Neuronal stem cell (in vitro differentiated cells): ENCODE measurements around the gene DDIT3.

ENCODE experiments used
- DNase-seq: peaks from one replicate; pipeline ENCODE4 v3.0.0-alpha.2; 2013; ENCODE audit warnings: low spot score
- H2AFZ ChIP-seq: one replicate; pipeline ENCODE4 v1.6.1; 2013; ENCODE audit warnings: mild to moderate bottlenecking, low read length, inconsistent platforms
- H2AK5ac ChIP-seq: 2 replicates; pipeline ENCODE4 v1.6.1; 2013; ENCODE audit warnings: low read depth, mild to moderate bottlenecking, inconsistent platforms, low read length, moderate library complexity, mixed read lengths
- H2BK120ac ChIP-seq: 2 replicates; pipeline ENCODE4 v1.6.1; 2013; ENCODE audit warnings: low read depth, mild to moderate bottlenecking, inconsistent platforms, low read length, moderate library complexity, mixed read lengths
- H2BK12ac ChIP-seq: one replicate; pipeline ENCODE4 v1.6.1; 2013; ENCODE audit warnings: low read length, inconsistent platforms
- H2BK15ac ChIP-seq: 2 replicates; pipeline ENCODE4 v1.6.1; 2013; ENCODE audit warnings: mild to moderate bottlenecking, low read length, inconsistent platforms, mixed read lengths
- H2BK5ac ChIP-seq: one replicate; pipeline ENCODE4 v1.6.1; 2013; ENCODE audit warnings: inconsistent platforms, mild to moderate bottlenecking, low read length, moderate library complexity
- H3K14ac ChIP-seq: one replicate; pipeline ENCODE4 v1.6.1; 2013; ENCODE audit warnings: low read length, inconsistent platforms
- H3K18ac ChIP-seq: 2 replicates; pipeline ENCODE4 v1.6.1; 2013; ENCODE audit warnings: low read length, inconsistent platforms
- H3K23ac ChIP-seq: 2 replicates; pipeline ENCODE4 v1.6.1; 2013; ENCODE audit warnings: low read depth, mild to moderate bottlenecking, mixed read lengths, low read length, inconsistent platforms; ENCODE audit not compliant: poor library complexity
- H3K27ac ChIP-seq: replicated peaks from 3 replicates; pipeline ENCODE4 v1.5.1; 2013; ENCODE audit warnings: low read length, inconsistent platforms
- H3K27me3 ChIP-seq, 3 experiments: 2 replicates each; pipeline ENCODE4 v1.6.1; 2013; ENCODE audit warnings: low read length in 3 of 3, mild to moderate bottlenecking in 2 of 3, inconsistent platforms in 1 of 3, low read depth in 1 of 3, mixed read lengths in 1 of 3, moderate library complexity in 1 of 3; ENCODE audit not compliant: control insufficient read depth in 3 of 3, insufficient read depth in 3 of 3
- H3K36me3 ChIP-seq, 2 donors: replicated peaks in 1 of 2; 2 replicates each; pipeline ENCODE4 v1.6.1; 2013; ENCODE audit warnings: low read length in 2 of 2; ENCODE audit not compliant: control insufficient read depth in 2 of 2, insufficient read depth in 2 of 2
- H3K4ac ChIP-seq: 2 replicates; pipeline ENCODE4 v1.6.1; 2013; ENCODE audit warnings: inconsistent platforms, mild to moderate bottlenecking, low read length, moderate library complexity
- H3K4me1 ChIP-seq, 2 donors: 1 replicate in 1 of 2; 2 replicates in 1 of 2; pipeline ENCODE4 v1.6.1; 2013; ENCODE audit warnings: low read length in 2 of 2, low read depth in 1 of 2; ENCODE audit not compliant: control insufficient read depth in 2 of 2, insufficient read depth in 1 of 2
- H3K4me2 ChIP-seq: one replicate; pipeline ENCODE4 v1.6.1; 2013; ENCODE audit warnings: mild to moderate bottlenecking, low read length, inconsistent platforms; ENCODE audit not compliant: insufficient read depth, poor library complexity, severe bottlenecking
- H3K4me3 ChIP-seq, 2 donors: 2 replicates each; pipeline ENCODE4 v1.5.1; 2013; ENCODE audit warnings: low read length in 2 of 2, mild to moderate bottlenecking in 2 of 2, inconsistent platforms in 1 of 2, moderate library complexity in 1 of 2
- H3K79me1 ChIP-seq: one replicate; pipeline ENCODE4 v1.6.1; 2013; ENCODE audit warnings: low read depth, mild to moderate bottlenecking, inconsistent platforms, low read length, moderate library complexity
- H3K9ac ChIP-seq: one replicate; pipeline ENCODE4 v1.6.1; 2013; ENCODE audit warnings: mild to moderate bottlenecking, low read depth, low read length, inconsistent platforms; ENCODE audit not compliant: poor library complexity
- H3K9me3 ChIP-seq, 2 donors: replicated peaks in 1 of 2; 2 replicates each; pipeline versions ENCODE3 to v1.6.1; 2013; ENCODE audit warnings: low read length in 2 of 2, mild to moderate bottlenecking in 2 of 2, inconsistent platforms in 1 of 2, low read depth in 1 of 2, mixed read lengths in 1 of 2, moderate library complexity in 1 of 2; ENCODE audit not compliant: control insufficient read depth in 2 of 2, insufficient read depth in 1 of 2
- H4K8ac ChIP-seq: one replicate; pipeline ENCODE4 v1.6.1; 2013; ENCODE audit warnings: low read depth, mild to moderate bottlenecking, inconsistent platforms, low read length, moderate library complexity
- H4K91ac ChIP-seq: one replicate; pipeline ENCODE4 v1.6.1; 2013; ENCODE audit warnings: low read length, low read depth, mild to moderate bottlenecking, inconsistent platforms; ENCODE audit not compliant: poor library complexity
- WGBS, 2 donors: extraction: QIAGEN DNeasy Blood & Tissue Kit; methylation state at CpG; one replicate each; pipeline ENCODE4 v1.1.7; 2013; ENCODE audit warnings: missing lambda C conversion rate in 2 of 2, mixed read lengths in 1 of 2; ENCODE audit not compliant: insufficient read length in 2 of 2, insufficient replicate concordance in 1 of 2; ENCODE audit errors: extremely low coverage in 2 of 2; 5-methylcytosine and 5-hydroxymethylcytosine counted together

DDIT3 gene

DNA sequence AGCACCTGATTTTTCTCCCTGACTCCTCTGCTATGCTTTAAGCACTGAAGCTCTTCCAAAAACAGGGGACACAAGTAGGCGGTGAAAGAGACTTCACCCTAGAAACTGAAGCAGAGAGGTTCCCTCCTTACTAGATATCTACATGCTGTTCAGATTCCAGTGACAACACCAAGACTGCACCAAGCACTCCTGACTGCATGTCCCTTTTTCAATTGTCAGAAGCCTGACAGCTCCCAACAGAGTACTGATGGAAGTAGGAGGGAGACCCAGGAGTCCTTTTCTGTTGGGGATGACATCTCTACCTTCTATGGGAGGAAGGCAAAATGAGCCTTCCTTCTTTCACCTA is 16.3 kb upstream of the DDIT3 start:
- H4K8ac ChIP-seq = no peak overlapping the region

GRCh38 chr12:57535764-57536596 is 15.7 kb upstream of the DDIT3 start:
- Histone ChIP-seq H2AK5ac (no peak overlapping the region), H3K4me2 (no peak overlapping the region), H3K79me1 (no peaks in the 10 kb centered on the region), H4K91ac (no peak overlapping the region), H3K18ac (no peak overlapping the region), H2BK120ac (no peak overlapping the region), H3K14ac (no peak overlapping the region), H3K23ac (no peak overlapping the region), H3K36me3 (peaks cover 43 to 93% of the 10 kb centered on the region in 2 donors), H4K8ac (no peak overlapping the region), H2AFZ (no peak overlapping the region), H2BK12ac (no peak overlapping the region), H3K27me3 (no peaks in the 10 kb centered on the region), H3K4ac (no peak overlapping the region), H3K4me3 (no peak overlapping the region), H3K9ac (no peak overlapping the region), H2BK5ac (no peak overlapping the region), H3K9me3 (no peaks in the 10 kb centered on the region), H3K4me1 (peaks cover 0 to under 1% of the 10 kb centered on the region in 2 donors), H2BK15ac (no peak overlapping the region), H3K27ac (no peak overlapping the region)
- DNase-seq = no peak
- no CpG with 5 or more reads among the region's 6 CpGs for WGBS, 2 donors

More for the DNA sequence above, 16.3 kb upstream of the DDIT3 start:
- no peak overlapping the region for H2BK120ac ChIP-seq
- no peaks in the 10 kb centered on the region for H3K9me3 ChIP-seq
- no CpG with 5 or more reads among the region's 1 CpG for WGBS, 2 donors
- H3K79me1 ChIP-seq = no peaks in the 10 kb centered on the region
- no peak overlapping the region for H3K4ac ChIP-seq
- no peak overlapping the region for H3K4me2 ChIP-seq
- H2BK5ac ChIP-seq = no peak overlapping the region
- H2BK12ac ChIP-seq = no peak overlapping the region
- no peak overlapping the region for H2AFZ ChIP-seq
- H3K27me3 ChIP-seq = no peaks in the 10 kb centered on the region
- no peak overlapping the region for H3K14ac ChIP-seq
- H2AK5ac ChIP-seq = no peak overlapping the region
- H3K18ac ChIP-seq = no peak overlapping the region
- peaks cover 0 to 4% of the 10 kb centered on the region in 2 donors for H3K4me1 ChIP-seq
- no peak overlapping the region for H2BK15ac ChIP-seq
- H3K36me3 ChIP-seq = peaks cover 39 to 93% of the 10 kb centered on the region in 2 donors
- H3K23ac ChIP-seq = no peak overlapping the region
- no peak overlapping the region for H4K91ac ChIP-seq
- H3K27ac ChIP-seq = no peak overlapping the region
- no peak overlapping the region for H3K9ac ChIP-seq
- H3K4me3 ChIP-seq = no peak overlapping the region
- DNase-seq = no peak

DNA sequence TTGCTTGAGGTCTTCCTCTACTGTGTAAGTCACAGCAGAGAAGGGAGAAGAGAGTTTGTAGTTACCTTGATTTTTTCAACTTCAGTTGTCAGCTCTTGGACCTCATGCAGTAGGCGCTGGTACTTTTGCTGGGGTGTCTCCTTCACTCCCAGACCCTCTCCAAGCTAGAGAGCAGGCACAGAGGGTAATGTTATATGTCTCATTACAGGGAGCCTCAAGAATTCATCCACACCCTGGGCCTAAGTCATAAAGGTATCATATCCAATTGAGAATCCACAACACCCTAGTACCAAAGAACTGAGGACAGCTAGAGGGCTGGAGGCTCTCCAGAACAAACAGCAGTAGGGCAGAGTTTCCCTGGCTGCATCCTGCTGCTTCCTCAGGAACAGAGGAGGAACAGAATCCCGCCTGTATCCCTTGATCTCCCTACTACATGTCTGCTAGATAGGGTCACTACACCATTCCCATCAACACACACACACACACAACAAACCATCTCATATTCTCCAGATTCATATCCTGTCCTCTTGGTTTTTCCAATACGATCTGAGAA is 14.8 kb upstream of the DDIT3 start:
- Histone ChIP-seq H3K79me1 (no peaks in the 10 kb centered on the region), H2BK15ac (no peak overlapping the region), H3K4me3 (no peak overlapping the region), H3K14ac (no peak overlapping the region), H3K18ac (no peak overlapping the region), H2AK5ac (no peak overlapping the region), H3K4me2 (no peak overlapping the region), H2AFZ (no peak overlapping the region), H3K4me1 (no peaks in the 10 kb centered on the region), H3K23ac (no peak overlapping the region), H3K4ac (no peak overlapping the region), H3K9ac (no peak overlapping the region), H3K27me3 (no peaks in the 10 kb centered on the region), H2BK5ac (no peak overlapping the region), H2BK12ac (no peak overlapping the region), H3K9me3 (no peaks in the 10 kb centered on the region), H4K91ac (no peak overlapping the region), H3K36me3 (peaks cover 48 to 93% of the 10 kb centered on the region in 2 donors), H4K8ac (no peak overlapping the region), H2BK120ac (no peak overlapping the region), H3K27ac (no peak overlapping the region)
- WGBS, 2 donors = no CpG with 5 or more reads among the region's 3 CpGs
- no peak for DNase-seq

DNA sequence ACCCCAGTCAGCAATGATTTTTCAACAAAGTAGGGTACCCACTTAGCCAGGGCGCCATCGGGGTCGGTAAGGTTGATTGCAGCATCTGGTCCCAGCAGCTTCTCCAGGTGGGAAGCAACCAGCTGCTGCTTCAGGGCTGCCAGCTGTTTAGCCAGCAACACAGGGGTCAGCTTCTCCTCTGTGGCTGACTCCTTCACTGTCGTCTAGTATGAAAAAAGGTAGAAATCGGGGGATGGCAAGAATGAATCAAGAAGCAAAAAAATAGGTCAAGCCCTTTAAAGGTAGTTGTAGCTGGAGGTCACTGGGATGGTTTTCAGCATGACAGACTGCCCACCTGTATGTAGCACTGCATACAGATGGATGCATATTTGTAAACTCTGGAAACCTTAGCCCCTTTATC is 13.9 kb upstream of the DDIT3 start:
- H3K27me3 ChIP-seq = no peaks in the 10 kb centered on the region
- H3K4me3 ChIP-seq = no peak overlapping the region
- no peak overlapping the region for H3K14ac ChIP-seq
- no peak overlapping the region for H3K18ac ChIP-seq
- H3K36me3 ChIP-seq = peaks cover 51 to 93% of the 10 kb centered on the region in 2 donors
- no peaks in the 10 kb centered on the region for H3K9me3 ChIP-seq
- H3K79me1 ChIP-seq = no peaks in the 10 kb centered on the region
- H2AFZ ChIP-seq = no peak overlapping the region
- WGBS, 2 donors = no CpG with 5 or more reads among the region's 5 CpGs
- no peak overlapping the region for H4K8ac ChIP-seq
- no peak overlapping the region for H2BK120ac ChIP-seq
- no peak overlapping the region for H3K4ac ChIP-seq
- H2BK12ac ChIP-seq = no peak overlapping the region
- H3K4me1 ChIP-seq = no peaks in the 10 kb centered on the region
- no peak overlapping the region for H2AK5ac ChIP-seq
- H3K23ac ChIP-seq = no peak overlapping the region
- no peak for DNase-seq
- no peak overlapping the region for H2BK5ac ChIP-seq
- no peak overlapping the region for H4K91ac ChIP-seq
- H2BK15ac ChIP-seq = no peak overlapping the region
- no peak overlapping the region for H3K4me2 ChIP-seq
- H3K27ac ChIP-seq = no peak overlapping the region
- H3K9ac ChIP-seq = no peak overlapping the region
